ENCODE measurements around the gene DCST1.

Gene DCST1

GRCh38 chr1:155093911-155094621, 60.4 kb downstream of the DCST1 start:
- Mint-ChIP-seq H3K27ac (no peak overlapping the region), H3K9me3 (no peaks in the 10 kb centered on the region), H3K4me1 (ENCODE audit: low read depth) (peaks cover 3% of the 10 kb centered on the region), H3K36me3 (ENCODE audit: low read depth) (no peaks in the 10 kb centered on the region), H3K27me3 (ENCODE audit: low read depth) (peaks cover 21% of the 10 kb centered on the region), H3K4me3 (no peak overlapping the region)

- Mint-ChIP-seq H3K36me3 (ENCODE audit: low read depth) (no peaks in the 10 kb centered on the region), H3K27me3 (ENCODE audit: low read depth) (peaks cover 21% of the 10 kb centered on the region), H3K9me3 (no peaks in the 10 kb centered on the region), H3K4me3 (no peak overlapping the region), H3K4me1 (ENCODE audit: low read depth) (peaks cover 3% of the 10 kb centered on the region), H3K27ac (no peak overlapping the region)
Measured at GRCh38 chr1:155094622-155094948, 61.0 kb downstream of the DCST1 start.

GRCh38 chr1:155099331-155099730, 65.7 kb downstream of the DCST1 start:
- Mint-ChIP-seq H3K9me3 (no peaks in the 10 kb centered on the region), H3K36me3 (ENCODE audit: low read depth) (no peaks in the 10 kb centered on the region), H3K4me1 (ENCODE audit: low read depth) (no peaks in the 10 kb centered on the region), H3K27ac (no peak overlapping the region), H3K27me3 (ENCODE audit: low read depth) (peaks cover 25% of the 10 kb centered on the region), H3K4me3 (no peak overlapping the region)
